HepG2 (cell line): ENCODE results near the gene ISG20L2.

Source experiments
- HNF4G ChIP-seq, 2 experiments: sonication (generic) in 1 of 2; formaldehyde crosslinking in 1 of 2; IDR thresholded peaks; 2 replicates each; pipeline versions ENCODE4 v1.4.0 to v1.6.1; 2011 to 2020; ENCODE audit warnings: borderline replicate concordance in 2 of 2, low read depth in 2 of 2, mild to moderate bottlenecking in 2 of 2, low read length in 1 of 2, missing genetic modification reagents in 1 of 2, moderate library complexity in 1 of 2
- HNRNPLL ChIP-seq: fragments of 200-400 bp; formaldehyde crosslinking; IDR thresholded peaks from 2 replicates; pipeline ENCODE4 v1.6.1; 2017; ENCODE audit warnings: mild to moderate bottlenecking, low read depth, low read length; ENCODE audit not compliant: poor library complexity, severe bottlenecking
- TAF1 ChIP-seq: sonication (generic); formaldehyde crosslinking; IDR thresholded peaks from 2 replicates; pipeline ENCODE4 v1.4.0; 2020; ENCODE audit warnings: missing genetic modification reagents
- ZNF263 ChIP-seq: sonication (generic); formaldehyde crosslinking; IDR thresholded peaks from 2 replicates; pipeline ENCODE4 v1.4.0; 2020; ENCODE audit warnings: missing genetic modification reagents
- ZNF274 ChIP-seq: sonication (generic); formaldehyde crosslinking; IDR thresholded peaks from 2 replicates; pipeline ENCODE4 v1.5.1; 2020; ENCODE audit warnings: mild to moderate bottlenecking, missing genetic modification reagents
- ZNF331 ChIP-seq: sonication (generic); formaldehyde crosslinking; IDR thresholded peaks from 2 replicates; pipeline ENCODE4 v1.4.0; 2020; ENCODE audit warnings: missing genetic modification reagents
- ZNF558 ChIP-seq: sonication (generic); formaldehyde crosslinking; IDR thresholded peaks from 2 replicates; pipeline ENCODE4 v1.9.0; 2022; ENCODE audit warnings: mild to moderate bottlenecking, missing genetic modification reagents, borderline replicate concordance
- TF ChIP-seq, protein P1 (sequence below): sonication (generic); formaldehyde crosslinking; IDR thresholded peaks from 2 replicates; pipeline ENCODE4 v1.5.0; 2020; ENCODE audit warnings: mild to moderate bottlenecking, missing genetic modification reagents, moderate library complexity
- TF ChIP-seq, protein P2 (sequence below): sonication (generic); formaldehyde crosslinking; IDR thresholded peaks from 2 replicates; pipeline ENCODE4 v1.5.0; 2020; ENCODE audit warnings: mild to moderate bottlenecking, missing genetic modification reagents, borderline replicate concordance
- TF ChIP-seq, protein P3 (sequence below): sonication (generic); formaldehyde crosslinking; IDR thresholded peaks from 2 replicates; pipeline ENCODE4 v1.4.0; 2020; ENCODE audit warnings: missing genetic modification reagents

DNA sequence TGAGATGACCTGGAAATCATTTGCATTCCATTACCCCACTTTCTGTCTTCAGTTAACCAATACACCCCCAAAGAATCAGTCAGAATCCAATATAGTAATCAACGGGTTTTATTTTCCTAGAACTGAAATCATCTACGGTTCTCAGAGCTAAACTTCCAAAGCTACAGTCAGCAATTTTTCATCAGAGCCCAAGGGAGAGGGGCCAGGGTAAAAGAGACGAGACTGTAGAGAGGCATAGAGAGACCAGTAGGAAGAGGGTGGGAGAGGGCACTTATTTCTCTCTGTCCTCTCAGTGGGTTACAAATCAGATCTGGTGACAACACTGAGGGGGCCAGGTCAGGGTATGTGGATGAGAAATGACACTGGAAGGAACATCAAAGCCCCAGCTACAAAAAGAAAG is 13.5 kb upstream of the ISG20L2 start:
- TF ChIP-seq, protein P1, sequence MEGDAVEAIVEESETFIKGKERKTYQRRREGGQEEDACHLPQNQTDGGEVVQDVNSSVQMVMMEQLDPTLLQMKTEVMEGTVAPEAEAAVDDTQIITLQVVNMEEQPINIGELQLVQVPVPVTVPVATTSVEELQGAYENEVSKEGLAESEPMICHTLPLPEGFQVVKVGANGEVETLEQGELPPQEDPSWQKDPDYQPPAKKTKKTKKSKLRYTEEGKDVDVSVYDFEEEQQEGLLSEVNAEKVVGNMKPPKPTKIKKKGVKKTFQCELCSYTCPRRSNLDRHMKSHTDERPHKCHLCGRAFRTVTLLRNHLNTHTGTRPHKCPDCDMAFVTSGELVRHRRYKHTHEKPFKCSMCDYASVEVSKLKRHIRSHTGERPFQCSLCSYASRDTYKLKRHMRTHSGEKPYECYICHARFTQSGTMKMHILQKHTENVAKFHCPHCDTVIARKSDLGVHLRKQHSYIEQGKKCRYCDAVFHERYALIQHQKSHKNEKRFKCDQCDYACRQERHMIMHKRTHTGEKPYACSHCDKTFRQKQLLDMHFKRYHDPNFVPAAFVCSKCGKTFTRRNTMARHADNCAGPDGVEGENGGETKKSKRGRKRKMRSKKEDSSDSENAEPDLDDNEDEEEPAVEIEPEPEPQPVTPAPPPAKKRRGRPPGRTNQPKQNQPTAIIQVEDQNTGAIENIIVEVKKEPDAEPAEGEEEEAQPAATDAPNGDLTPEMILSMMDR (CRISPR knock-in tag): no peak
- TF ChIP-seq TAF1 (CRISPR knock-in tag): no peak
- TF ChIP-seq HNF4G (IDR thresholded peaks at IDR 0.05; ENCODE audit: borderline replicate concordance, low read depth, low read length): no peak
- no peak for TF ChIP-seq HNF4G (CRISPR knock-in tag; IDR thresholded peaks at IDR 0.05; ENCODE audit: borderline replicate concordance, low read depth)
- TF ChIP-seq, protein P2, sequence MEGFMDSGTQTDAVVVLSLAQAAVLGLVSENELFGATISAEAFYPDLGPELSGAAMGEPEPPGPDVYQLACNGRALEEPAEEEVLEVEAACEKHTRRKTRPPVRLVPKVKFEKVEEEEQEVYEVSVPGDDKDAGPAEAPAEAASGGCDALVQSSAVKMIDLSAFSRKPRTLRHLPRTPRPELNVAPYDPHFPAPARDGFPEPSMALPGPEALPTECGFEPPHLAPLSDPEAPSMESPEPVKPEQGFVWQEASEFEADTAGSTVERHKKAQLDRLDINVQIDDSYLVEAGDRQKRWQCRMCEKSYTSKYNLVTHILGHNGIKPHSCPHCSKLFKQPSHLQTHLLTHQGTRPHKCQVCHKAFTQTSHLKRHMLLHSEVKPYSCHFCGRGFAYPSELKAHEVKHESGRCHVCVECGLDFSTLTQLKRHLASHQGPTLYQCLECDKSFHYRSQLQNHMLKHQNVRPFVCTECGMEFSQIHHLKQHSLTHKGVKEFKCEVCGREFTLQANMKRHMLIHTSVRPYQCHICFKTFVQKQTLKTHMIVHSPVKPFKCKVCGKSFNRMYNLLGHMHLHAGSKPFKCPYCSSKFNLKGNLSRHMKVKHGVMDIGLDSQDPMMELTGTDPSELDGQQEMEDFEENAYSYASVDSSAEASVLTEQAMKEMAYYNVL: no peak
- TF ChIP-seq, protein P3, sequence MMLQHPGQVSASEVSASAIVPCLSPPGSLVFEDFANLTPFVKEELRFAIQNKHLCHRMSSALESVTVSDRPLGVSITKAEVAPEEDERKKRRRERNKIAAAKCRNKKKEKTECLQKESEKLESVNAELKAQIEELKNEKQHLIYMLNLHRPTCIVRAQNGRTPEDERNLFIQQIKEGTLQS (CRISPR knock-in tag): no peak
- no peak for TF ChIP-seq ZNF558 (CRISPR knock-in tag)
- TF ChIP-seq ZNF274: no peak
- no peak for TF ChIP-seq HNRNPLL
- TF ChIP-seq ZNF263 (CRISPR knock-in tag): no peak
- TF ChIP-seq ZNF331 (CRISPR knock-in tag): no peak
